BLaER1 (cell line): Measurements from ENCODE around the gene U2AF2.

Experiments
- H3K27ac ChIP-seq: shearing (Covaris generic); formaldehyde crosslinking; 2 replicates; pipeline ENCODE4 v1.8.1; 2022
- H3K27me3 ChIP-seq: shearing (Covaris generic); formaldehyde crosslinking; 2 replicates; pipeline ENCODE4 v1.8.1; 2022
- H3K36me3 ChIP-seq: shearing (Covaris generic); formaldehyde crosslinking; 2 replicates; pipeline ENCODE4 v1.8.1; 2022
- H3K4me1 ChIP-seq: shearing (Covaris generic); formaldehyde crosslinking; 2 replicates; pipeline ENCODE4 v1.8.1; 2022
- H3K4me2 ChIP-seq: shearing (Covaris generic); formaldehyde crosslinking; 2 replicates; pipeline ENCODE4 v1.8.1; 2022
- H3K4me3 ChIP-seq: shearing (Covaris generic); formaldehyde crosslinking; 2 replicates; pipeline ENCODE4 v1.8.1; 2022
- H3K9ac ChIP-seq: shearing (Covaris generic); formaldehyde crosslinking; 2 replicates; pipeline ENCODE4 v1.8.1; 2022
- H3K9me3 ChIP-seq: shearing (Covaris generic); formaldehyde crosslinking; 2 replicates; pipeline ENCODE4 v1.8.1; 2022
- H4K20me1 ChIP-seq: shearing (Covaris generic); formaldehyde crosslinking; 2 replicates; pipeline ENCODE4 v1.8.1; 2022
- Cebpa-rat ChIP-seq: shearing (Covaris generic); IDR thresholded peaks from 2 replicates; pipeline ENCODE4 v1.8.1; 2022

U2AF2 gene

GRCh38 chr19:55672418-55672817, 17.6 kb downstream of the U2AF2 start:
- Histone ChIP-seq H3K9ac (no peak overlapping the region), H3K27me3 (no peaks in the 10 kb centered on the region), H3K36me3 (peaks cover 61% of the 10 kb centered on the region), H3K4me2 (peak overlapping the region; percentile 43), H3K27ac (no peak overlapping the region), H3K4me3 (no peak overlapping the region), H3K9me3 (no peaks in the 10 kb centered on the region), H4K20me1 (peaks cover 94% of the 10 kb centered on the region), H3K4me1 (peaks cover 55% of the 10 kb centered on the region)
- TF ChIP-seq Cebpa-rat: no peak

GRCh38 chr19:55673465-55673864, 18.6 kb downstream of the U2AF2 start:
- TF ChIP-seq Cebpa-rat: no peak
- H3K4me1 ChIP-seq: peaks cover 65% of the 10 kb centered on the region
- no peaks in the 10 kb centered on the region for H3K9me3 ChIP-seq
- H3K4me2 ChIP-seq: peak overlapping the region; percentile 17; the same call in 1 of the 2 replicates
- no peak overlapping the region for H3K27ac ChIP-seq
- H3K4me3 ChIP-seq: no peak overlapping the region
- no peaks in the 10 kb centered on the region for H3K27me3 ChIP-seq
- peaks cover 52% of the 10 kb centered on the region for H3K36me3 ChIP-seq
- no peak overlapping the region for H3K9ac ChIP-seq
- H4K20me1 ChIP-seq: peaks cover 94% of the 10 kb centered on the region

DNA sequence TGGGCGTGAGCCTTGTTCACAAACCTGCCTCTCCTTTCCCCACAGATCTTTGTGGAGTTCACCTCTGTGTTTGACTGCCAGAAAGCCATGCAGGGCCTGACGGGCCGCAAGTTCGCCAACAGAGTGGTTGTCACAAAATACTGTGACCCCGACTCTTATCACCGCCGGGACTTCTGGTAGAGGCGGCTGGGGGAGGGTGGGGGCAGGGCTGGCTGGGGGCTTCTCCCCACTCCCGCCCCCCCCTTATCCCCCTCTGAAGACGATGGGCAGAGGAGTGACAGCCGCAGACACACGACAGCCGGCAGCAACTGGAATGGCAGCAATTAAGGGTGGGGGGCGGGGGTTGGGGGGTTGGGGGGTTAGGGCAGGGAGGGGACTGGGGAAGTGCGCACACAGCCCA, 19.1 kb downstream of the U2AF2 start:
- Histone ChIP-seq H3K9me3 (no peaks in the 10 kb centered on the region), H3K4me2 (peak overlapping the region; percentile 17; the same call in 1 of the 2 replicates), H3K4me3 (no peak overlapping the region), H3K36me3 (peaks cover 52% of the 10 kb centered on the region), H3K4me1 (peaks cover 70% of the 10 kb centered on the region), H3K27me3 (no peaks in the 10 kb centered on the region), H3K27ac (no peak overlapping the region), H3K9ac (no peak overlapping the region), H4K20me1 (peaks cover 94% of the 10 kb centered on the region)
- no peak for TF ChIP-seq Cebpa-rat

- Histone ChIP-seq H3K27me3 (no peaks in the 10 kb centered on the region), H4K20me1 (peaks cover 94% of the 10 kb centered on the region), H3K4me2 (peak overlapping the region; percentile 98), H3K9ac (peak overlapping the region; percentile 99), H3K36me3 (peaks cover 52% of the 10 kb centered on the region), H3K9me3 (no peaks in the 10 kb centered on the region), H3K27ac (peak overlapping the region; percentile 98), H3K4me1 (peaks cover 75% of the 10 kb centered on the region), H3K4me3 (peak overlapping the region; percentile 98)
- TF ChIP-seq Cebpa-rat: no peak
Measured at GRCh38 chr19:55674459-55674840, 19.6 kb downstream of the U2AF2 start.

DNA sequence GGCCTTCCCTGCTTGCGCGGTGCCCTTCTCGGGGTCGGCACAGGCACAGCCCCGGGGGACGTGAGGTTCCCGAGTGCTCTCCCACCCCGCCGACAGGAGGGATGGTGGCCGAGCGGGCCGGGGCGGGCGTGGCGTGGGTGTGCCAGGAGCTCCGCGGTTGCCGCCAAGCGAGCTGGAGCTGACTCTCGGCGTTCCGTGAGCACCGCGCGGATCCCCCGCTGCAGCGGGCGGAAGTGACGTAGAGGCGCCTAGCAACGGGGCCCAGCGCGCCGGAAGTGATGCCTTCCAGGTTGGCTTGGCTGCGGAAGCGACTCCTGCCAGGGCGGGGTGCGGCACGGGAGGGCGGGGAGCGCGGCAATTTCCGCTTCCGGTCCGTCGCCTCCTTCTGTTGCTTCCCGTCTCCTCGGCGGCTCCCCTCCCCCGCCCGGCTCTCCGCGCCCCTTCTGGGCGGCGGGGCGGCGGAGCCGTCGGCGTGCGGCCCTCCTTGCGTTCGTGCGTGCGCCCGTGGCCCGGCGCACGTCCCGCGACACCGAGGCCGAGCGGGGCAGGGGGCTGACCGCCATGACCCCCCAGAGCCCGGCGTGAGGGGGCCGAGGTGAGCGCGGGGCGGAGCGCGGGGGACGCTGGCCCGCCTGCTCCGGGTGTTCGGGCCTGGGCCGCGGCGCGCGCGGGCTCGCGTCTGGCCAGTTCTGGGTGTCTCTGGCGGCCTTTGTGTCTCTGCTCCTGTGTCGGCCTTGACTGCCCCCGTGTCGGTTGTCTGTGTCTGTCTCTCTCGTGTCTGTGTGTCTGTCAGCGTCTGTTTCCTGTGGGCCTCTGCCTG, 20.2 kb downstream of the U2AF2 start, which contains the start of gene EPN1:
Gene EPN1, plus strand, starts transcription at position 386 of the 820 bp plus-strand sequence. CDS start 3,402 bp downstream, outside the sequence.
- Histone ChIP-seq H3K9me3 (no peaks in the 10 kb centered on the region), H3K4me3 (peak within 1 kb of the TSS; percentile 98), H3K4me2 (peak within 1 kb of the TSS; percentile 98), H4K20me1 (peaks cover 94% of the 10 kb centered on the region), H3K27me3 (no peaks in the 10 kb centered on the region), H3K9ac (peak within 1 kb of the TSS; percentile 99), H3K36me3 (peaks cover 52% of the 10 kb centered on the region), H3K27ac (peak within 1 kb of the TSS; percentile 98), H3K4me1 (peaks cover 81% of the 10 kb centered on the region)
- no peak for TF ChIP-seq Cebpa-rat

DNA sequence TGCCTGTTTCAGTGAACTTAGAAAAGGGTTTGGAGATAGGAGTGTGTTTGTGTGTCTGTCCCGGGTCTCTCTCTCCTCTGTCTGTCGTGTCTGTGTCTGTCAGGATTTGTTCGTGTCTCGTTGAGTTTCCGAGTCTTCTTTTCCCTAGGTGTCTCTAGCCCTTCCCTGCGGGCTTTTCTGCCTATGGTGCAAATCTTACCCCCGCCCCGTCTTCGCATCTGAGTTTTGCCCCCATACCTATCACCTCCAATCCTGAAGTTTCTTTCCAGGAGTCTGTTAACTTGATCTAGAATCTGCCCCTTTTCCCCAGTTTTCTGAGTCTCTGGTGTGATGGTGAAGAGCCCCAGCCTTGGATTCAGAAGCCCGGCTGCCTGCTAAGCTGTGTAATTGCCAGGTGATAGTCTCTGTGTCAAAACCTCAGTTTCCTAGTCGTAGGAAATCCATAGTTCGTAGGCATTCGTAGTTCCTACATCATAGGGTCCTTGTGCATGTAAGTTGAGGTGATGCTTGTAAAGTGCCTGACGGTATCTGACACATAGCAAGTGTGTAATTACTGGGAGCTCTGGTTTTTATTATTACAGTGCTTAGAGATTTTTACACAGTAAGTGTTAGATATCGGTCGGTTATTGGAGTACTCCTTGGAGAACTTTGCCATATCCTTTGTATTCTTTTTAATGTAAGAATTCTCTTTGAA, 21.0 kb downstream of the U2AF2 start:
- peak overlapping the region; percentile 98 for H3K4me3 ChIP-seq
- H3K27me3 ChIP-seq: no peaks in the 10 kb centered on the region
- H3K4me2 ChIP-seq: peak overlapping the region; percentile 98
- no peak for TF ChIP-seq Cebpa-rat
- H3K4me1 ChIP-seq: peaks cover 81% of the 10 kb centered on the region
- H3K9ac ChIP-seq: peak overlapping the region; percentile 99
- H3K9me3 ChIP-seq: no peaks in the 10 kb centered on the region
- peaks cover 94% of the 10 kb centered on the region for H4K20me1 ChIP-seq
- peak overlapping the region; percentile 98 for H3K27ac ChIP-seq
- peaks cover 52% of the 10 kb centered on the region for H3K36me3 ChIP-seq

GRCh38 chr19:55676383-55676782, 21.5 kb downstream of the U2AF2 start:
- H3K4me2 ChIP-seq: peak overlapping the region; percentile 98
- no peak for TF ChIP-seq Cebpa-rat
- no peaks in the 10 kb centered on the region for H3K9me3 ChIP-seq
- peak overlapping the region; percentile 98 for H3K27ac ChIP-seq
- H3K4me3 ChIP-seq: peak overlapping the region; percentile 98
- H3K4me1 ChIP-seq: peaks cover 81% of the 10 kb centered on the region
- peaks cover 94% of the 10 kb centered on the region for H4K20me1 ChIP-seq
- H3K27me3 ChIP-seq: no peaks in the 10 kb centered on the region
- H3K9ac ChIP-seq: peak overlapping the region; percentile 99
- peaks cover 53% of the 10 kb centered on the region for H3K36me3 ChIP-seq

DNA sequence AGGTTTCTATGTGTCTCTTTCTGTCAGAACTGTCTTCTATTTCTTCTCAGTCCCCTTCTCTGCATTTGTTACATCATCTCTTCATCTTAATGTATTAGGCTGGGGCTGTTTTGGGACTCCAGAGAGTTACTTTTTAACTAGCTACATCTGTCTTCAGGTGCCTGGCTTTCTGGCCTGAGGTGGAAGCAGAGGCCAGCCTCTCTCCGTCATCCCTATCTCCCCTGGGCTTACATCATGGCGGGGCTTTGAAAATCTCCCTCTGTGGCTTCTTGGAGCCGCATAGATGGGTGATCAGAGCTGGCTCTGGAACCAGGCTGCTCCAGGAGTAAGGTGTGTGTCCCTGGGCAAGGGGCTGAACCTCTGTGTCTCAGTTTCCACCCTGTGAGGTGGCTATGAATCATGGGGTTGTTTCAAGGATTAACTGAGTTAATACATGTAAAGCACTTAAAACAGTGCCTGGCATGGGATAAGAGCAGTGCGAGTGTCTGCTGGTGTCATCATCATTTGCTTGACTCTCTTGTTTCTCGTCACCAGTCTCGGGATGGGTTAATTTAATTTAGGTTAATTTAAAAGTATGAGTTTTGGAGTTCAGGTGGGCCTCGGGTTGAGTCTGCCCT, 22.2 kb downstream of the U2AF2 start:
- H3K27ac ChIP-seq: peak overlapping the region; percentile 98
- H3K27me3 ChIP-seq: no peaks in the 10 kb centered on the region
- H3K4me1 ChIP-seq: peaks cover 75% of the 10 kb centered on the region
- H4K20me1 ChIP-seq: peaks cover 94% of the 10 kb centered on the region
- H3K36me3 ChIP-seq: peaks cover 54% of the 10 kb centered on the region
- TF ChIP-seq Cebpa-rat: no peak
- H3K4me2 ChIP-seq: peak overlapping the region; percentile 98
- peak overlapping the region; percentile 98 for H3K4me3 ChIP-seq
- H3K9ac ChIP-seq: peak overlapping the region; percentile 99
- H3K9me3 ChIP-seq: no peaks in the 10 kb centered on the region

DNA sequence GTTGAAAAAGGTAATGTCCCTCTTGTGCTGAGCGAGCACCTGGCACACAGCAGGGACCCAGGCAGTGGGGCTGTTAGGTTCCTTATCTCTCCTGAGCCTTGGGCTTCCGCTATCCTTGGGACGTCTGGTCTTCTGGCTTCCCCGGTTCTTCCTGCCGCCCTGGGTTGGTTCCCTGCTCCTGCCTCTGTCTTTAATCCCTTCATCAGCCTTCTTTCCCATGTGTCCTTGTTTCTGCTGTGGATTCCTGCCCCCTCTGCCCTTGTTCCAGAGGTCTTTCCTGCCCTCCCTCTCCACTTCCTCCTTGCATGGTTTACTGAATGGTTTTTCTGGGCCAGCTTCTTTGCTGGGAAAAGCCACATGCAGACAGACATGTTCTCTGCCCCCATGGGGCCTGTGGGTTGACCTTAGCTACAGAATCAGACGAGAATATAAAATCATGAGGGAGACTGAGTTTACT, 22.8 kb downstream of the U2AF2 start:
- Histone ChIP-seq H3K4me1 (peaks cover 69% of the 10 kb centered on the region), H4K20me1 (peaks cover 94% of the 10 kb centered on the region), H3K27ac (peak overlapping the region; percentile 98), H3K4me3 (peak overlapping the region; percentile 98), H3K9ac (peak overlapping the region; percentile 99), H3K9me3 (no peaks in the 10 kb centered on the region), H3K27me3 (no peaks in the 10 kb centered on the region), H3K4me2 (peak overlapping the region; percentile 98), H3K36me3 (peaks cover 55% of the 10 kb centered on the region)
- TF ChIP-seq Cebpa-rat: no peak
